Thyroid gland (tissue), 4 donors: ENCODE results near the gene RESP18. TPM values are rescaled to one million over a fixed set of nuclear protein-coding genes. Genes with fewer than 3 reads are reported as not detected.
A peak's percentile ranks its signal among the peaks of the same experiment; 100 is the strongest.

Source experiments
- DNase-seq, 2 donors: peaks; one replicate each; pipeline ENCODE4 v3.0.0-alpha.2; 2019
- H3K27ac ChIP-seq, 3 donors: fragments of 200-600 bp; sonication (generic); 1 replicate in 2 of 3; 2 replicates in 1 of 3; pipeline ENCODE4 v1.5.1; 2016 to 2019; ENCODE audit warnings: mild to moderate bottlenecking in 1 of 3, moderate library complexity in 1 of 3
- H3K27me3 ChIP-seq: fragments of 200-600 bp; sonication (generic); one replicate; pipeline ENCODE4 v1.5.1; 2019
- H3K36me3 ChIP-seq, 2 donors: fragments of 200-600 bp; sonication (generic); one replicate each; pipeline ENCODE4 v1.5.1; 2016 to 2019
- H3K4me1 ChIP-seq, 2 donors: fragments of 200-600 bp; sonication (generic); one replicate each; pipeline ENCODE4 v1.5.1; 2017 to 2019
- H3K4me3 ChIP-seq, 3 donors: fragments of 200-600 bp; sonication (generic); replicated peaks in 1 of 3; 1 replicate in 2 of 3; 2 replicates in 1 of 3; pipeline ENCODE4 v1.5.1; 2016; ENCODE audit warnings: mild to moderate bottlenecking in 1 of 3
- H3K9me3 ChIP-seq: fragments of 200-600 bp; sonication (generic); one replicate; pipeline ENCODE4 v1.5.1; 2017
- POLR2A ChIP-seq, 2 donors: fragments of 450-650 bp; IDR thresholded peaks; one replicate each; pipeline ENCODE4 v1.6.1; 2017; ENCODE audit warnings: antibody characterized with exemption in 2 of 2, mild to moderate bottlenecking in 2 of 2, moderate library complexity in 1 of 2
- whole genome bisulfite sequencing, 2 donors: methylation state at CpG; one replicate each; pipeline ENCODE4 v1.1.5; 2017; 5-methylcytosine and 5-hydroxymethylcytosine counted together
- intact Hi-C: fragments of 100-400 bp; cut with DNase I; formaldehyde crosslinking; loops from one replicate; pipeline ENCODE4 v1.15.1; 2023
- total RNA-seq, 4 donors: library from RNA; depleted of rRNA; stranded (reverse); fragments of >200 nt; gene quantifications; one replicate each; pipeline ENCODE4 v1.2.3, GENCODE V29; 2016
- TF ChIP-seq, protein P1 (sequence below), 6 experiments: fragments of 200-600 bp in 3 of 6; fragments of 450-650 bp in 3 of 6; sonication (generic) in 3 of 6; IDR thresholded peaks; one replicate each; pipeline ENCODE4 v1.5.1; 2016 to 2019; ENCODE audit warnings: antibody characterized with exemption in 6 of 6, mild to moderate bottlenecking in 2 of 6, inconsistent platforms in 1 of 6, moderate library complexity in 1 of 6

RESP18 gene
- total RNA-seq, 4 donors from 2014 or later: not detected

GRCh38 chr2:219296631-219297391 is 35.7 kb downstream of the RESP18 start:
- Histone ChIP-seq H3K27ac (no peak overlapping the region), H3K9me3 (no peaks in the 10 kb centered on the region), H3K4me1 (peaks cover 4 to 10% of the 10 kb centered on the region in 2 donors), H3K4me3 (no peak overlapping the region), H3K27me3 (no peaks in the 10 kb centered on the region), H3K36me3 (no peaks in the 10 kb centered on the region)
- DNase-seq: no peak
- 89 to 91% methylated on average over 9 to 15 of the region's 25 CpGs for WGBS, 2 donors
- TF ChIP-seq, protein P1, sequence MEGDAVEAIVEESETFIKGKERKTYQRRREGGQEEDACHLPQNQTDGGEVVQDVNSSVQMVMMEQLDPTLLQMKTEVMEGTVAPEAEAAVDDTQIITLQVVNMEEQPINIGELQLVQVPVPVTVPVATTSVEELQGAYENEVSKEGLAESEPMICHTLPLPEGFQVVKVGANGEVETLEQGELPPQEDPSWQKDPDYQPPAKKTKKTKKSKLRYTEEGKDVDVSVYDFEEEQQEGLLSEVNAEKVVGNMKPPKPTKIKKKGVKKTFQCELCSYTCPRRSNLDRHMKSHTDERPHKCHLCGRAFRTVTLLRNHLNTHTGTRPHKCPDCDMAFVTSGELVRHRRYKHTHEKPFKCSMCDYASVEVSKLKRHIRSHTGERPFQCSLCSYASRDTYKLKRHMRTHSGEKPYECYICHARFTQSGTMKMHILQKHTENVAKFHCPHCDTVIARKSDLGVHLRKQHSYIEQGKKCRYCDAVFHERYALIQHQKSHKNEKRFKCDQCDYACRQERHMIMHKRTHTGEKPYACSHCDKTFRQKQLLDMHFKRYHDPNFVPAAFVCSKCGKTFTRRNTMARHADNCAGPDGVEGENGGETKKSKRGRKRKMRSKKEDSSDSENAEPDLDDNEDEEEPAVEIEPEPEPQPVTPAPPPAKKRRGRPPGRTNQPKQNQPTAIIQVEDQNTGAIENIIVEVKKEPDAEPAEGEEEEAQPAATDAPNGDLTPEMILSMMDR (IDR thresholded peaks at IDR 0.05): no peak
- no peak for TF ChIP-seq POLR2A (IDR thresholded peaks at IDR 0.05)
- intact Hi-C loops: loop anchor here (5.0 kb wide), 2 partner anchors 140 to 240 kb away; no protein-coding TSS in a partner anchor

GRCh38 chr2:219296142-219296541 is 36.4 kb downstream of the RESP18 start:
- intact Hi-C loops: loop anchor here (5.0 kb wide), 2 partner anchors 139 to 239 kb away; no protein-coding TSS in a partner anchor
- Histone ChIP-seq H3K4me3 (no peak overlapping the region), H3K36me3 (no peaks in the 10 kb centered on the region), H3K27me3 (no peaks in the 10 kb centered on the region), H3K27ac (no peak overlapping the region), H3K9me3 (no peaks in the 10 kb centered on the region), H3K4me1 (peaks cover 4 to 10% of the 10 kb centered on the region in 2 donors)
- TF ChIP-seq, protein P1 (IDR thresholded peaks at IDR 0.05): no peak
- no peak for TF ChIP-seq POLR2A (IDR thresholded peaks at IDR 0.05)
- no peak for DNase-seq
- WGBS, 2 donors: 87 to 91% methylated on average over 14 of the region's 14 CpGs

DNA sequence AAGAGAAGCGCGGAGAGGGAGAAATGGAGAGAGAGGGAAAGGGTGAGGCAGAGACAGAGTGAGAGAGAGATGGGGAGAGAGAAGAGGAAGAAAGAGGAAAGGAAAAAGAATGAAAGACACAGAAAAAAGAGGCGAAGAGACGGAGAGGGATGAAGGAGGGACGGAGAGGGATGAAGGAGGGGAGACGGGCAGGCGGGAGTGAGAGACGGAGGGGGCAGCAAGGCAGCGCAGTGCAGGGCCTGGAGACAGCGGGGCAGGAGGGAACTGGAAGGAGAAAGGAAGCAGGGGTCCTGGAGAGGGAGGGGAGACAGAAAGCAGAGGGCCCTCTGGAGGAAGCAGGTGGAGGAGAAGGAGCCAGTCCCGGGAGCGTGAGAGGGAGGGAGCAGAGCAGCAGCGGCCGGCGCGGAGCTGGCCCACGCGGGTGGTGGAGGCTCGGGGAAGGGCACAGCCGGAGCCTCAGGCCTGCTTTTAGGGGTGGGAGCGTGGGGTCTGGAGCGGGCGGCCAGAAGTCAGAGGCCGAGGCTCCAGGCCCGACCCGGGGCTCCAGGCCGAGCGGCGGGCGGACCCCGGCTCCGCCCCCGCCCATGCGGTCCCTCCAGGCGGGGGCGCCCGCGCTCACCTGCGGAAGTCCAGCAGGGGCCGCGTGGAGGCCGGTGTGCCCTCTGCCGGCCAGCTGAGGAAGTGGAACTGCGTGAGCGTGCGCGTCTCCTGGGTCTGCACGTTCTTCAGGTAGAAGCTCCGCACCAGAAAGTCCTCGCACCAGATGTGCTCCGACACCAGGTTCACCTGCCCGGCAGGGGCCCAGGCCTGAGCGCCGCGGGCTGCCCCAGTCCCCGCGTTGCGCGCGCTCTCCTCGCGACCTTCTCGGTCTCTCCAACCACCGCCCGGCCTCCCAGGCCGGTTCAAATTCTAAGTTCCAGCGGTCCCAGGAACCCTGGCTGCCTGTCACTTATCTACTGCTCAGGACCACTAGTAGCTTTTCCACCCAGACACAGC is 37.9 kb downstream of the RESP18 start:
- TF ChIP-seq, protein P1 (IDR thresholded peaks at IDR 0.05): peak; percentile 60 to 100 (median 99)
- TF ChIP-seq POLR2A (IDR thresholded peaks at IDR 0.05): peak in 1 of 2 donors; percentile 41
- peak; percentile 86 to 90 for DNase-seq
- H3K4me1 ChIP-seq: peaks cover 4 to 14% of the 10 kb centered on the region in 2 donors
- no peaks in the 10 kb centered on the region for H3K36me3 ChIP-seq
- no peaks in the 10 kb centered on the region for H3K9me3 ChIP-seq
- peak overlapping the region in 1 of 3 donors; percentile 45 for H3K4me3 ChIP-seq
- peak overlapping the region in 2 of 3 donors; percentile 54 to 56 for H3K27ac ChIP-seq
- no peaks in the 10 kb centered on the region for H3K27me3 ChIP-seq
- WGBS, 2 donors: 10 to 14% methylated on average over 39 to 40 of the region's 67 CpGs
- intact Hi-C loops: loop anchor here (2.0 to 5.0 kb wide), 3 partner anchors 16 to 237 kb away; partner anchors contain the start of gene DNAJB2

DNA sequence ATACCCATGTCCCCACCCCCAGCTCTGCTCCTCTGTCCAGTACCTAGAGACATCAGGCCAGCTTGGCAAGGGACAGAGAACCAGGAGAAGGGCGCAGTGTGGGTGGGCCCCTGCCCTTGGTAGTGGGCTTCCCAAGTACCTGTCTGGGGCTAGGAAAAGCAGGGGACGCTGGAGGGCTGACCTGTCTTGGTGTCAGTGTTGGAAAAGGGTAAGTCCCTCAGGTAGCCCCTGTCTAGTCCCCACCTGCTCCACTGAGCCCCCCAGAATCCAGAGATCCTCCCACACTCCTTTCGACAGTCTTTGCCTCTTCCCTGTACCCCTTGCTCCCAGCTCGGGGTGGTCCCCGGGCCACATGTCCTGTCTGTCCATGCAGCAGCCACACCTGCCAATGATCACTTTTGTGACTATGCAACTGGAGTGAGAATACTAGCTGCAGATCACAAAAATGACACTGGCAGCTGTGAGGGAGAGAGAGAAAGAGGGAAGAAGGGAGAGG is 38.8 kb downstream of the RESP18 start:
- Histone ChIP-seq H3K27me3 (no peaks in the 10 kb centered on the region), H3K9me3 (no peaks in the 10 kb centered on the region), H3K36me3 (no peaks in the 10 kb centered on the region), H3K4me3 (no peak overlapping the region), H3K27ac (no peak overlapping the region), H3K4me1 (peaks cover 4 to 21% of the 10 kb centered on the region in 2 donors)
- 88 to 90% methylated on average over 5 of the region's 5 CpGs for WGBS, 2 donors
- intact Hi-C loops: loop anchor here (2.0 kb wide), 1 partner anchor 15 kb away; the partner anchor contains the start of gene DNAJB2
- TF ChIP-seq, protein P1 (IDR thresholded peaks at IDR 0.05): no peak
- TF ChIP-seq POLR2A (IDR thresholded peaks at IDR 0.05): no peak
- no peak for DNase-seq
